Gastroesophageal sphincter (tissue), 4 donors: ENCODE data around the gene VSNL1. TPM values are rescaled to one million over a fixed set of nuclear protein-coding genes. Genes with fewer than 3 reads are reported as not detected.
A peak's percentile ranks its signal among the peaks of the same experiment; 100 is the strongest.

Experiments used
- ATAC-seq: fragments of 150-250 bp; one replicate; pipeline ENCODE4 v1.9.1; 2016; ENCODE audit warnings: mild to moderate bottlenecking, moderate library complexity
- H3K27ac ChIP-seq, 4 donors: fragments of 200-600 bp; sonication (generic) in 3 of 4; 1 replicate in 3 of 4; 2 replicates in 1 of 4; pipeline ENCODE4 v1.5.1; 2016 to 2019
- H3K27me3 ChIP-seq: fragments of 200-600 bp; sonication (generic); one replicate; pipeline ENCODE4 v1.5.1; 2019
- H3K36me3 ChIP-seq, 2 donors: fragments of 200-600 bp; sonication (generic); one replicate each; pipeline ENCODE4 v1.5.1; 2019; ENCODE audit warnings: control low read depth in 1 of 2
- H3K4me1 ChIP-seq, 3 donors: fragments of 200-600 bp; sonication (generic); 1 replicate in 2 of 3; 2 replicates in 1 of 3; pipeline ENCODE4 v1.5.1; 2016 to 2019; ENCODE audit warnings: control low read depth in 2 of 3
- H3K4me3 ChIP-seq, 2 donors: fragments of 200-600 bp; sonication (generic); one replicate each; pipeline ENCODE4 v1.5.1; 2019; ENCODE audit warnings: mild to moderate bottlenecking in 1 of 2, moderate library complexity in 1 of 2
- H3K9me3 ChIP-seq, 3 donors: fragments of 200-600 bp; sonication (generic); one replicate each; pipeline ENCODE4 v1.5.1; 2017 to 2019; ENCODE audit warnings: control low read depth in 2 of 3
- CTCF ChIP-seq, 4 experiments: fragments of 200-600 bp in 2 of 4; fragments of 450-650 bp in 2 of 4; sonication (generic) in 1 of 4; IDR thresholded peaks; one replicate each; pipeline ENCODE4 v1.5.1; 2017 to 2019; ENCODE audit warnings: antibody characterized with exemption in 4 of 4, mild to moderate bottlenecking in 2 of 4, moderate library complexity in 2 of 4
- EP300 ChIP-seq: sonication (generic); formaldehyde crosslinking; IDR thresholded peaks from one replicate; pipeline ENCODE4 v1.6.1; 2017; ENCODE audit warnings: antibody characterized with exemption, mild to moderate bottlenecking
- POLR2A ChIP-seq, 2 donors: fragments of 450-650 bp; IDR thresholded peaks; one replicate each; pipeline ENCODE4 v1.6.1; 2017; ENCODE audit warnings: antibody characterized with exemption in 2 of 2, mild to moderate bottlenecking in 2 of 2, moderate library complexity in 1 of 2
- POLR2AphosphoS5 ChIP-seq: sonication (generic); formaldehyde crosslinking; IDR thresholded peaks from one replicate; pipeline ENCODE4 v1.6.1; 2017; ENCODE audit warnings: antibody characterized with exemption
- WGBS, 2 donors: methylation state at CpG; one replicate each; pipeline ENCODE4 v1.1.5; 2018; ENCODE audit warnings: low coverage in 1 of 2; 5-methylcytosine and 5-hydroxymethylcytosine counted together
- total RNA-seq, 4 donors: library from RNA; depleted of rRNA; stranded (reverse); fragments of >200 nt; gene quantifications; one replicate each; pipeline ENCODE4 v1.1.0, GENCODE V29; 2016

Gene VSNL1
- total RNA-seq, 4 donors from 2014 or later = 0.40 to 5.2 (median 0.76) TPM

GRCh38 chr2:17515652-17516051 is 24.8 kb upstream of the VSNL1 start:
- H3K27ac ChIP-seq = no peak overlapping the region
- no peak overlapping the region for H3K4me3 ChIP-seq
- H3K9me3 ChIP-seq = no peaks in the 10 kb centered on the region
- H3K27me3 ChIP-seq = no peaks in the 10 kb centered on the region
- ATAC-seq = no peak
- H3K4me1 ChIP-seq = peaks cover 0 to 21% (median 8%) of the 10 kb centered on the region in 3 donors
- no peaks in the 10 kb centered on the region for H3K36me3 ChIP-seq
- TF ChIP-seq EP300 (no peak), POLR2A (IDR thresholded peaks at IDR 0.05) (no peak), CTCF (IDR thresholded peaks at IDR 0.05) (no peak), POLR2AphosphoS5 (no peak)

- Histone ChIP-seq H3K27me3 (no peaks in the 10 kb centered on the region), H3K36me3 (no peaks in the 10 kb centered on the region), H3K9me3 (no peaks in the 10 kb centered on the region), H3K4me1 (peaks cover 0 to 21% (median 8%) of the 10 kb centered on the region in 3 donors), H3K4me3 (peak overlapping the region; percentile 42 to 53), H3K27ac (peak overlapping the region; percentile 73 to 87 (median 84))
- WGBS, 2 donors = 32 to 50% methylated on average over 5 to 8 of the region's 8 CpGs
- TF ChIP-seq EP300 (no peak), POLR2A (IDR thresholded peaks at IDR 0.05) (no peak), POLR2AphosphoS5 (no peak), CTCF (IDR thresholded peaks at IDR 0.05) (no peak)
- ATAC-seq = peak; percentile 11
These were observed 22.9 kb upstream of the VSNL1 start for GRCh38 chr2:17517481-17518211.

- TF ChIP-seq CTCF (IDR thresholded peaks at IDR 0.05) (no peak), POLR2A (IDR thresholded peaks at IDR 0.05) (no peak), POLR2AphosphoS5 (no peak), EP300 (no peak)
- H3K4me1 ChIP-seq = peaks cover 0 to 21% (median 8%) of the 10 kb centered on the region in 3 donors
- WGBS, 2 donors = 2 to 4% methylated on average over 11 to 17 of the region's 38 CpGs
- ATAC-seq = peak; percentile 99
- H3K27ac ChIP-seq = peak within 1 kb of the TSS; percentile 73 to 87 (median 84)
- no peaks in the 10 kb centered on the region for H3K9me3 ChIP-seq
- no peaks in the 10 kb centered on the region for H3K27me3 ChIP-seq
- no peaks in the 10 kb centered on the region for H3K36me3 ChIP-seq
- peak within 1 kb of the TSS; percentile 42 to 53 for H3K4me3 ChIP-seq
These were observed 22.0 kb upstream of the VSNL1 start, which contains the start of gene RAD51AP2 for GRCh38 chr2:17518212-17519154. TSS of gene RAD51AP2 (minus strand) at chr2:17518440. CDS start at chr2:17518415, 25 bp downstream.

GRCh38 chr2:17519486-17519885 is 21.0 kb upstream of the VSNL1 start:
- Histone ChIP-seq H3K4me1 (peaks cover 0 to 21% (median 8%) of the 10 kb centered on the region in 3 donors), H3K36me3 (no peaks in the 10 kb centered on the region), H3K9me3 (no peaks in the 10 kb centered on the region), H3K4me3 (no peak overlapping the region), H3K27me3 (no peaks in the 10 kb centered on the region), H3K27ac (peak overlapping the region in 2 of 4 donors; percentile 81 to 87)
- no peak for TF ChIP-seq CTCF (IDR thresholded peaks at IDR 0.05)
- TF ChIP-seq EP300 = no peak
- no peak for TF ChIP-seq POLR2A (IDR thresholded peaks at IDR 0.05)
- TF ChIP-seq POLR2AphosphoS5 = no peak
- no peak for ATAC-seq
